Gastroesophageal sphincter (tissue), 3 donors: ENCODE measurements around the gene MARS1.
"Not testable (repeated sequence)": the region's sequence is repeated elsewhere in the genome, so short reads cannot be mapped to it uniquely, and the experiment has no call there.

Source experiments
- CTCF ChIP-seq, 4 experiments: fragments of 200-600 bp in 2 of 4; fragments of 450-650 bp in 2 of 4; sonication (generic) in 1 of 4; IDR thresholded peaks; one replicate each; pipeline ENCODE4 v1.5.1; 2017 to 2019; ENCODE audit warnings: antibody characterized with exemption in 4 of 4, mild to moderate bottlenecking in 2 of 4, moderate library complexity in 2 of 4
- POLR2A ChIP-seq, 2 donors: fragments of 450-650 bp; IDR thresholded peaks; one replicate each; pipeline ENCODE4 v1.6.1; 2017; ENCODE audit warnings: antibody characterized with exemption in 2 of 2, mild to moderate bottlenecking in 2 of 2, moderate library complexity in 1 of 2

GRCh38 chr12:57441393-57441792 is 46.5 kb upstream of the MARS1 start:
- TF ChIP-seq CTCF, POLR2A (IDR thresholded peaks at IDR 0.05): not testable (repeated sequence)
